ENCODE data around the gene SRGAP3. TPM values are rescaled to one million over a fixed set of nuclear protein-coding genes. Genes with fewer than 3 reads are reported as not detected.

The SRGAP3 gene
- total RNA-seq, 2 experiments from 2014 or later: 2.8 to 3.2 TPM

DNA sequence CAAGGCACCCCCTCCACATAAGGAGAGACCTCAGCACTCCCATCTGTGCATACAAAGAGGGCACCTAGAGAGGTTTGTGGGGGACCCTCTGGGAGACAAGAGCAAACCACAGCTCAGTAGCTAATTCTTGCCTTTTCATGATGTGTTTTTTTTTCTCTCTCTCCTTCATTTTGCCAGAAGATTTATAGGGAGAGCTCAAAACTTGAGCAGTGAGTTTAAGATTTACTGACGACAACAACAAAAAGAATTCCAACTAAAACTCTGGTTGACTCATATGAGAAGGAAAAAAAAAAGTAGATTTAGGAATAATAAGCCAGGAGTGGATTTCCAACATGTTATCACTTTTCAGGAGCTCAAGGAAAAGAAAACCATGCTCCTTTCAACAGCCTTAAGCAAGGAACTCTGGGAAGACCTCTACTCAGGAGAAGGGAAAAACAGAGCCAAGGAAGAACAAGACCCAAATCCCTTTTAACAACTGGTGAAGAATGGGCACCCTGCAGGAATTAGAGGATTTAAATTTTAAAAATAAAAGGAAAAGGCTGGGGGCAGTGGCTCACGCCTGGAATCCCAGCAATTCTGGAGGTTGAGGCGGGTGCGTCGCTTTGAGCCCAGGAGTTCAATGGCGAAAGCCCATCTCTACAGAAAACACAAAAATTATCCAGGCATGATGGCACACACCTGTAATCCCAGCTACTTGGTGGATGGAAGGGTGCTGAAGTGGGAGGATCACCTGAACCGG, 228.0 kb downstream of the SRGAP3 start:
- Mint-ChIP-seq H3K4me3 (no peak overlapping the region), H3K27ac (no peak overlapping the region), H3K36me3 (ENCODE audit: low read depth) (no peaks in the 10 kb centered on the region), H3K4me1 (ENCODE audit: low read depth) (no peaks in the 10 kb centered on the region), H3K27me3 (no peaks in the 10 kb centered on the region), H3K9me3 (no peaks in the 10 kb centered on the region)
- Histone ChIP-seq H3K9me3 (ENCODE audit: control insufficient read depth in 1 of 2, insufficient read depth in 1 of 2, low read length in 2 of 2) (no peaks in the 10 kb centered on the region), H3K4me1 (ENCODE audit: insufficient read depth, low read length) (no peaks in the 10 kb centered on the region), H3K4me3 (ENCODE audit: low read length) (no peak overlapping the region), H3K36me3 (ENCODE audit: insufficient read depth, low read length) (no peaks in the 10 kb centered on the region), H3K27ac (ENCODE audit: low read depth in 1 of 2, low read length in 2 of 2) (no peak overlapping the region), H3K27me3 (ENCODE audit: control insufficient read depth in 1 of 2, insufficient read depth in 2 of 2, low read length in 2 of 2) (no peaks in the 10 kb centered on the region)
- ChIA-PET POLR2A (interaction anchor here (0.6 kb wide), 1 partner anchor 9 kb away, joined by 3 read pairs; no protein-coding TSS in a partner anchor), CTCF (no interaction called here)
- ATAC-seq (ENCODE audit: poor library complexity): no peak
- TF ChIP-seq, protein P1, sequence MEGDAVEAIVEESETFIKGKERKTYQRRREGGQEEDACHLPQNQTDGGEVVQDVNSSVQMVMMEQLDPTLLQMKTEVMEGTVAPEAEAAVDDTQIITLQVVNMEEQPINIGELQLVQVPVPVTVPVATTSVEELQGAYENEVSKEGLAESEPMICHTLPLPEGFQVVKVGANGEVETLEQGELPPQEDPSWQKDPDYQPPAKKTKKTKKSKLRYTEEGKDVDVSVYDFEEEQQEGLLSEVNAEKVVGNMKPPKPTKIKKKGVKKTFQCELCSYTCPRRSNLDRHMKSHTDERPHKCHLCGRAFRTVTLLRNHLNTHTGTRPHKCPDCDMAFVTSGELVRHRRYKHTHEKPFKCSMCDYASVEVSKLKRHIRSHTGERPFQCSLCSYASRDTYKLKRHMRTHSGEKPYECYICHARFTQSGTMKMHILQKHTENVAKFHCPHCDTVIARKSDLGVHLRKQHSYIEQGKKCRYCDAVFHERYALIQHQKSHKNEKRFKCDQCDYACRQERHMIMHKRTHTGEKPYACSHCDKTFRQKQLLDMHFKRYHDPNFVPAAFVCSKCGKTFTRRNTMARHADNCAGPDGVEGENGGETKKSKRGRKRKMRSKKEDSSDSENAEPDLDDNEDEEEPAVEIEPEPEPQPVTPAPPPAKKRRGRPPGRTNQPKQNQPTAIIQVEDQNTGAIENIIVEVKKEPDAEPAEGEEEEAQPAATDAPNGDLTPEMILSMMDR (IDR thresholded peaks at IDR 0.05): no peak
- DNase-seq: no peak
- intact Hi-C loops (cut with DNase I, micrococcal nuclease): no loop called here

DNA sequence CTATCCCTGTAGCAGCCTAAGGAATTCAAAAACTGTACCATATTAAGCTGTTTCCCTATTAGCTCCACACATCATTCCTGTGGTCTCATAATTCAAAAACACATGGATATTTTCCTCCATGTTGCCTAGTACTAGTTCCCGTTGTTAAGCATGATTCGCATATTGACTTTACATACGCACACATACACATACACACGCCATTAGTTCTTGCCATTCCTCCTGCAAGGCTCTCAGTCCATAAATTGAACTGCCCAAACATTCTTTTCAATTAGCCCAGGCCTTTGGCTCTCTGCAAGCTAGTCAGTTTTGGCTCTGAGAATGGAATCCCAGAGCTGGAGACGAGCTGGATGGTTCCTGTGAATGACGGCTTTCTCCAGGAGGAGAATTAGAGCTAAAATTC, 229.0 kb downstream of the SRGAP3 start:
- H3K36me3 Mint-ChIP-seq (ENCODE audit: low read depth): no peaks in the 10 kb centered on the region
- no peaks in the 10 kb centered on the region for H3K9me3 Mint-ChIP-seq
- POLR2A ChIA-PET: no interaction called here
- H3K4me1 Mint-ChIP-seq (ENCODE audit: low read depth): no peaks in the 10 kb centered on the region
- Histone ChIP-seq H3K4me1 (ENCODE audit: insufficient read depth, low read length) (no peaks in the 10 kb centered on the region), H3K27me3 (ENCODE audit: control insufficient read depth in 1 of 2, insufficient read depth in 2 of 2, low read length in 2 of 2) (no peaks in the 10 kb centered on the region), H3K9me3 (ENCODE audit: control insufficient read depth in 1 of 2, insufficient read depth in 1 of 2, low read length in 2 of 2) (no peaks in the 10 kb centered on the region), H3K4me3 (ENCODE audit: low read length) (no peak overlapping the region), H3K36me3 (ENCODE audit: insufficient read depth, low read length) (no peaks in the 10 kb centered on the region), H3K27ac (ENCODE audit: low read depth in 1 of 2, low read length in 2 of 2) (no peak overlapping the region)
- H3K27me3 Mint-ChIP-seq: no peaks in the 10 kb centered on the region
- CTCF ChIA-PET: interaction anchor here (0.5 kb wide), 1 partner anchor 415 kb away, joined by 3 read pairs; no protein-coding TSS in a partner anchor
- no peak for DNase-seq
- no peak overlapping the region for H3K27ac Mint-ChIP-seq
- ATAC-seq (ENCODE audit: poor library complexity): no peak
- intact Hi-C loops (cut with DNase I, micrococcal nuclease): no loop called here
- TF ChIP-seq, protein P1 (IDR thresholded peaks at IDR 0.05): no peak
- no peak overlapping the region for H3K4me3 Mint-ChIP-seq

DNA sequence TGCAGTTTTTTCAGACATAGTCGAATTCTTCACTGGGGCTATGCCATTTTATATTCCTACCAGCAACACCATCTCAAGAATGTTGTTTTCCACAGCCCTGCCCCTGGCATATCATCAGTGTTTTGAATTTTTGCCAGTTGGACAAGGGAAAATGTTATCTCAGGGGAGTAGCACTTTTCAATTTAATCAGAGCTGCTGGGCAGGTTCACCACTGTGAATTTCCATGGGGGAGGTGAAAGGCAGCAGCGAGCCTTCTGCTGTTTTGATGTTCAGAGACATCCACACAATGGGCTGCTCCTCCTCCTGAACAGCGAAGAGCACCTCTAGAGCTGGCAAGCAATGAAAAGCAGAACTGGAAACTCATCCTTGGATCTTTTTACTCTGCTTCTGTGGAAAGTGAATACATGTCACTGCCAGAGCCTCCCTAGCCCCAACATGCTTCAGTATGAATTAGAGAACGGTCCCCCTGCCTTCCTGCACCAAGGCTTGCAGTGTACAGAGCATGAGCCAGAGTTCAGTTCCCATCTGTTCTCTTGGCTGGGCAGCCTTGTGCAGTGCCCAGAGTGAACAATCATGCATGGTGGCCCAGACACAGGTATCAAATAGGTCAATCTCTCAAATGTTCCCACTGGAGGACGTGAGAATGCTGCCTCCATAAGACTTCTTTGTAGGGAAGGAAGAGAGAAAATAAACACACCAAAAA, 230.0 kb downstream of the SRGAP3 start:
- ATAC-seq (ENCODE audit: poor library complexity): no peak
- Histone ChIP-seq H3K4me3 (ENCODE audit: low read length) (no peak overlapping the region), H3K4me1 (ENCODE audit: insufficient read depth, low read length) (no peaks in the 10 kb centered on the region), H3K9me3 (ENCODE audit: control insufficient read depth in 1 of 2, insufficient read depth in 1 of 2, low read length in 2 of 2) (no peaks in the 10 kb centered on the region), H3K27me3 (ENCODE audit: control insufficient read depth in 1 of 2, insufficient read depth in 2 of 2, low read length in 2 of 2) (no peaks in the 10 kb centered on the region), H3K27ac (ENCODE audit: low read depth in 1 of 2, low read length in 2 of 2) (no peak overlapping the region), H3K36me3 (ENCODE audit: insufficient read depth, low read length) (no peaks in the 10 kb centered on the region)
- ChIA-PET POLR2A (no interaction called here), CTCF (no interaction called here)
- DNase-seq: no peak
- no peaks in the 10 kb centered on the region for H3K4me1 Mint-ChIP-seq (ENCODE audit: low read depth)
- H3K27ac Mint-ChIP-seq: no peak overlapping the region
- intact Hi-C loops (cut with DNase I, micrococcal nuclease): no loop called here
- H3K9me3 Mint-ChIP-seq: no peaks in the 10 kb centered on the region
- H3K4me3 Mint-ChIP-seq: no peak overlapping the region
- H3K27me3 Mint-ChIP-seq: no peaks in the 10 kb centered on the region
- H3K36me3 Mint-ChIP-seq (ENCODE audit: low read depth): no peaks in the 10 kb centered on the region
- TF ChIP-seq, protein P1 (IDR thresholded peaks at IDR 0.05): no peak
